ENCODE measurements around the gene SYNE2.
"Not testable (repeated sequence)": the region's sequence is repeated elsewhere in the genome, so short reads cannot be mapped to it uniquely, and the experiment has no call there.

Gene SYNE2

GRCh38 chr14:64092338-64092737 is 239.5 kb downstream of the SYNE2 start:
- DNase-seq, result no peak

- DNase-seq, result no peak
Measured at GRCh38 chr14:64092940-64093339, 240.1 kb downstream of the SYNE2 start.

- DNase-seq, result no peak
Measured at GRCh38 chr14:64095620-64096019, 242.8 kb downstream of the SYNE2 start.

GRCh38 chr14:64098120-64098519 is 245.3 kb downstream of the SYNE2 start:
- DNase-seq, result no peak

- no peak for DNase-seq
Measured at GRCh38 chr14:64107438-64107837, 254.6 kb downstream of the SYNE2 start.

GRCh38 chr14:64109819-64110554 is 257.2 kb downstream of the SYNE2 start:
- no peak for DNase-seq

- no peak for DNase-seq
Measured at GRCh38 chr14:64110802-64111201, 258.0 kb downstream of the SYNE2 start.

GRCh38 chr14:64112867-64113678 is 260.3 kb downstream of the SYNE2 start:
- DNase-seq, result no peak

- DNase-seq, result no peak
Measured at GRCh38 chr14:64114166-64114565, 261.4 kb downstream of the SYNE2 start.

- DNase-seq, result no peak
Measured at GRCh38 chr14:64114796-64115195, 262.0 kb downstream of the SYNE2 start.

GRCh38 chr14:64115401-64115800 is 262.6 kb downstream of the SYNE2 start:
- DNase-seq, result no peak

- no peak for DNase-seq
Measured at GRCh38 chr14:64117671-64118402, 265.0 kb downstream of the SYNE2 start.

GRCh38 chr14:64118403-64118742 is 265.6 kb downstream of the SYNE2 start:
- DNase-seq, result not testable (repeated sequence)

- DNase-seq, result no peak
Measured at GRCh38 chr14:64118892-64119291, 266.1 kb downstream of the SYNE2 start.

GRCh38 chr14:64119500-64119899 is 266.7 kb downstream of the SYNE2 start:
- DNase-seq, result no peak

- no peak for DNase-seq
Measured at GRCh38 chr14:64119980-64120379, 267.2 kb downstream of the SYNE2 start.

- no peak for DNase-seq
Measured at GRCh38 chr14:64123241-64123822, 270.5 kb downstream of the SYNE2 start.

- no peak for DNase-seq
Measured at GRCh38 chr14:64125270-64125669, 272.5 kb downstream of the SYNE2 start.

GRCh38 chr14:64126548-64126947 is 273.7 kb downstream of the SYNE2 start:
- DNase-seq, result no peak

- DNase-seq, result no peak
Measured at GRCh38 chr14:64137657-64138290, 285.0 kb downstream of the SYNE2 start.

- DNase-seq, result no peak
Measured at GRCh38 chr14:64147126-64147790, 294.5 kb downstream of the SYNE2 start.

- no peak for DNase-seq
Measured at GRCh38 chr14:64149921-64150320, 297.1 kb downstream of the SYNE2 start.

Measured in CD4-positive, alpha-beta T cell treated with Interleukin-4 for 1 hour (primary cell).